ENCODE results near the gene EFCAB6.

EFCAB6 gene

DNA sequence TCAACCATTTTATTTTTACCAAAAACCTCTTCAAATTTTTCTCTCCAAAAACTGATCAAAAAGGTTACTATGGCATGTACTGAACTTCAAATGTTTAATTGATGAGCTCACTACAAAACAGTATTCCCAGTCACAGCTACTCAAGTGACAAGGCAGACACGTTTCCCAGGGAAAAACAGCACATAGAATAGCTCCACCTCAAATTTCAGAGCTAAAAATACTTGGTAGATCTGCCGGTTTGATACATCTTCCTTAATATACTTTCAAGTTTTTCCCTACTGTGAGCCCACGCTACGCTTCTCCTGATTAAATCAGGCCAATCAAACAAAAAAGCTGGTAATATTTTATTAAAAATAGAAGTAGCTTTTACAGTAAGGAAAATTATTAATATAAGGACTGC lies 100.4 kb downstream of the EFCAB6 start:
- Histone ChIP-seq H3K9me3 (ENCODE audit: insufficient read depth, low read depth, low read length) (no peaks in the 10 kb centered on the region), H3K4me1 (ENCODE audit: insufficient read depth, low read length) (peaks cover 4% of the 10 kb centered on the region; the same call in 1 of the 2 replicates), H3K4me3 (ENCODE audit: low read length) (no peak overlapping the region), H3K27me3 (ENCODE audit: insufficient read depth, low read length) (no peaks in the 10 kb centered on the region), H3K36me3 (ENCODE audit: insufficient read depth, low read depth, low read length) (no peaks in the 10 kb centered on the region), H3K27ac (ENCODE audit: low read length) (no peak overlapping the region), H3K9ac (ENCODE audit: low read depth, low read length) (no peak overlapping the region)

DNA sequence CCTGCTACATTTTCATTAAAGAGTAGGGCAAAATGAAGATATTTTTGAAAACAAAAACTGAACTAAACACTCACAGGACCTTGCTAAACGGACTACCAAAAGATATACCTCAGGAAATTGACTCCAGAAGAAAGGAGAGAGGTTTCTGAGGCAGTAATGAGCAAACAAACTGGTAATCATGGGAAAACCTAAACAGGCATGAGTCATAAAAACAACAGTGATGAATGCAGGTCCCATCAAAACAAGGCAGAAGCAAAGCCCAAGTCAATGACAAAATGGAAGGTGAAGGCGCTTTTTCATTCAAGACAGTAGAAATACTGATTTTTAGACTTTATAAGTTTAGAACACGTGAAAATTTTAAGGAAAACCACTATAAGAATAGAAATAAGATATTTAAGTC lies 104.5 kb downstream of the EFCAB6 start:
- no peaks in the 10 kb centered on the region for H3K27me3 ChIP-seq (ENCODE audit: insufficient read depth, low read length)
- H3K27ac ChIP-seq (ENCODE audit: low read length), result no peak overlapping the region
- H3K9me3 ChIP-seq (ENCODE audit: insufficient read depth, low read depth, low read length), result peaks cover 24% of the 10 kb centered on the region; the same call in 1 of the 2 replicates
- no peaks in the 10 kb centered on the region for H3K36me3 ChIP-seq (ENCODE audit: insufficient read depth, low read depth, low read length)
- H3K9ac ChIP-seq (ENCODE audit: low read depth, low read length), result no peak overlapping the region
- peaks cover 15% of the 10 kb centered on the region; the same call in 1 of the 2 replicates for H3K4me1 ChIP-seq (ENCODE audit: insufficient read depth, low read length)
- H3K4me3 ChIP-seq (ENCODE audit: low read length), result no peak overlapping the region

- no peak overlapping the region for H3K9ac ChIP-seq (ENCODE audit: low read depth, low read length)
- H3K27ac ChIP-seq (ENCODE audit: low read length), result no peak overlapping the region
- H3K4me1 ChIP-seq (ENCODE audit: insufficient read depth, low read length), result peaks cover 15% of the 10 kb centered on the region; the same call in 1 of the 2 replicates
- H3K27me3 ChIP-seq (ENCODE audit: insufficient read depth, low read length), result no peaks in the 10 kb centered on the region
- H3K4me3 ChIP-seq (ENCODE audit: low read length), result no peak overlapping the region
- no peaks in the 10 kb centered on the region for H3K36me3 ChIP-seq (ENCODE audit: insufficient read depth, low read depth, low read length)
- peaks cover 24% of the 10 kb centered on the region; the same call in 1 of the 2 replicates for H3K9me3 ChIP-seq (ENCODE audit: insufficient read depth, low read depth, low read length)
Observed at GRCh38 chr22:43706571-43707328, 105.4 kb downstream of the EFCAB6 start.

GRCh38 chr22:43706151-43706550 lies 106.0 kb downstream of the EFCAB6 start:
- Histone ChIP-seq H3K9me3 (ENCODE audit: insufficient read depth, low read depth, low read length) (peaks cover 24% of the 10 kb centered on the region; the same call in 1 of the 2 replicates), H3K27ac (ENCODE audit: low read length) (no peak overlapping the region), H3K36me3 (ENCODE audit: insufficient read depth, low read depth, low read length) (no peaks in the 10 kb centered on the region), H3K4me1 (ENCODE audit: insufficient read depth, low read length) (peaks cover 15% of the 10 kb centered on the region; the same call in 1 of the 2 replicates), H3K9ac (ENCODE audit: low read depth, low read length) (no peak overlapping the region), H3K27me3 (ENCODE audit: insufficient read depth, low read length) (no peaks in the 10 kb centered on the region), H3K4me3 (ENCODE audit: low read length) (no peak overlapping the region; the same call in 1 of the 2 replicates)

DNA sequence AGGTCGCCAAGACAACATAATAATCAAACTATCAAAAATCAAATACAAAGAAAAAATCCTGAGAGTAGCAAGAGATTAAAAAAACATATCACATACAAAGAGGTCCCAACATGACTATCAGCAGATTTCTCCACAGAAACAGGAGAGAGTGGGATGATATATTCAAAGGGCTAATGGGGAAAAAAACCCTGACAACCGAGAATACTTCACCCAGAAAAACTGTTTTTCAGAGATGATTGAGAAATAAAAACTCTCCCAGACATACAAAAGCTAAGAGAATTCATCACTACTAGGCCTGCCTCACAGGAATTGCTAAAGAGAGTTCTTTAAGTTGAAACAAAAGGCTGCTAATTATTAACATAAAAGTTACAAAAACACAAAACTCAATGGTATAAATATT lies 108.1 kb downstream of the EFCAB6 start:
- no peaks in the 10 kb centered on the region for H3K27me3 ChIP-seq (ENCODE audit: insufficient read depth, low read length)
- H3K4me1 ChIP-seq (ENCODE audit: insufficient read depth, low read length), result peaks cover 15% of the 10 kb centered on the region; the same call in 1 of the 2 replicates
- no peaks in the 10 kb centered on the region for H3K36me3 ChIP-seq (ENCODE audit: insufficient read depth, low read depth, low read length)
- no peak overlapping the region for H3K4me3 ChIP-seq (ENCODE audit: low read length)
- H3K9ac ChIP-seq (ENCODE audit: low read depth, low read length), result no peak overlapping the region
- H3K27ac ChIP-seq (ENCODE audit: low read length), result no peak overlapping the region
- peaks cover 24% of the 10 kb centered on the region; the same call in 1 of the 2 replicates for H3K9me3 ChIP-seq (ENCODE audit: insufficient read depth, low read depth, low read length)

- Histone ChIP-seq H3K27me3 (ENCODE audit: insufficient read depth, low read length) (no peaks in the 10 kb centered on the region), H3K36me3 (ENCODE audit: insufficient read depth, low read depth, low read length) (no peaks in the 10 kb centered on the region)
Observed at GRCh38 chr22:43698403-43698802, 113.7 kb downstream of the EFCAB6 start.

GRCh38 chr22:43697894-43698293 lies 114.2 kb downstream of the EFCAB6 start:
- Histone ChIP-seq H3K9me3 (ENCODE audit: insufficient read depth, low read depth, low read length) (peaks cover under 1% of the 10 kb centered on the region; the same call in 1 of the 2 replicates), H3K4me3 (ENCODE audit: low read length) (no peak overlapping the region), H3K27ac (ENCODE audit: low read length) (no peak overlapping the region), H3K27me3 (ENCODE audit: insufficient read depth, low read length) (no peaks in the 10 kb centered on the region), H3K36me3 (ENCODE audit: insufficient read depth, low read depth, low read length) (no peaks in the 10 kb centered on the region), H3K9ac (ENCODE audit: low read depth, low read length) (no peak overlapping the region), H3K4me1 (ENCODE audit: insufficient read depth, low read length) (no peaks in the 10 kb centered on the region)

More at GRCh38 chr22:43698403-43698802, 113.7 kb downstream of the EFCAB6 start:
- Histone ChIP-seq H3K9me3 (ENCODE audit: insufficient read depth, low read depth, low read length) (peaks cover 5% of the 10 kb centered on the region; the same call in 1 of the 2 replicates), H3K27ac (ENCODE audit: low read length) (no peak overlapping the region), H3K4me3 (ENCODE audit: low read length) (no peak overlapping the region), H3K4me1 (ENCODE audit: insufficient read depth, low read length) (no peaks in the 10 kb centered on the region), H3K9ac (ENCODE audit: low read depth, low read length) (no peak overlapping the region)

- Histone ChIP-seq H3K9me3 (ENCODE audit: insufficient read depth, low read depth, low read length) (no peaks in the 10 kb centered on the region), H3K9ac (ENCODE audit: low read depth, low read length) (no peak overlapping the region), H3K36me3 (ENCODE audit: insufficient read depth, low read depth, low read length) (no peaks in the 10 kb centered on the region), H3K27ac (ENCODE audit: low read length) (no peak overlapping the region), H3K27me3 (ENCODE audit: insufficient read depth, low read length) (no peaks in the 10 kb centered on the region), H3K4me3 (ENCODE audit: low read length) (no peak overlapping the region), H3K4me1 (ENCODE audit: insufficient read depth, low read length) (no peaks in the 10 kb centered on the region)
Observed at GRCh38 chr22:43693249-43693648, 118.9 kb downstream of the EFCAB6 start.

GRCh38 chr22:43689356-43689755 lies 122.7 kb downstream of the EFCAB6 start:
- H3K4me3 ChIP-seq (ENCODE audit: low read length), result no peak overlapping the region
- no peaks in the 10 kb centered on the region for H3K27me3 ChIP-seq (ENCODE audit: insufficient read depth, low read length)
- no peaks in the 10 kb centered on the region for H3K36me3 ChIP-seq (ENCODE audit: insufficient read depth, low read depth, low read length)
- H3K9ac ChIP-seq (ENCODE audit: low read depth, low read length), result no peak overlapping the region
- no peak overlapping the region for H3K27ac ChIP-seq (ENCODE audit: low read length)
- H3K4me1 ChIP-seq (ENCODE audit: insufficient read depth, low read length), result no peaks in the 10 kb centered on the region
- no peaks in the 10 kb centered on the region for H3K9me3 ChIP-seq (ENCODE audit: insufficient read depth, low read depth, low read length)

- H3K4me3 ChIP-seq (ENCODE audit: low read length), result no peak overlapping the region
- H3K27me3 ChIP-seq (ENCODE audit: insufficient read depth, low read length), result no peaks in the 10 kb centered on the region
- no peak overlapping the region for H3K27ac ChIP-seq (ENCODE audit: low read length)
Observed at GRCh38 chr22:43682851-43683250, 129.3 kb downstream of the EFCAB6 start.

DNA sequence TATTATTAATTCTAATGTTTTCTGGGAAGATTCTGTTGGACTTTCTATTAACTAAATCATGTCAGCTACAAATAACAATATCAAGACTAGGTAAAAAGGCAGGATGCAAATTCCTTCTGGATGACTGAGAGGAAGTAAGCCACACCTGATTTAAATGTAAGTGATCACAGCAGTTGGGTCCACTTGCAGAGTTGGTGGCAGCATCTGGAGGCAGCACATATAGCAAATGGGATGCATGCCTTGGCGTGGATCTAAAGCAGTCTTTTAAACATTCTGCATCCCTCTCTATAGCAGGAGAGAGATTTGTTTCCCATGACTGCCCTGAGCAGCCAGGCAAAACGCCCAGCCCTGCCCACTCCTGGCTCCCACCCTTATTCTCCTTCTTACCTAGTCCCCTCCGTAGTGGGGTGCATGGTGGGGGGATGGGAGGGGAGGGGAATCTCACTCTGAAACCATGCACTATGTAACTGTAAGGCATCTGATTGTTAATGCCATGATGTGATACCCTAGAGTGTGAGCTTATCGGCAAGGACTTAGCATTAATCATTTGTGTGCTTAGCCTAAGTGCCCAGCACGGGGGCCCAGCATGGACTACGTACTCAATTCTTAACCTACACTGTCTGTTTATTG lies 130.3 kb downstream of the EFCAB6 start:
- Histone ChIP-seq H3K36me3 (ENCODE audit: insufficient read depth, low read depth, low read length) (no peaks in the 10 kb centered on the region), H3K4me1 (ENCODE audit: insufficient read depth, low read length) (0 out of 2 replicates have a peak, but pooled peaks cover 2% of the 10 kb centered on the region), H3K9ac (ENCODE audit: low read depth, low read length) (no peak overlapping the region), H3K27me3 (ENCODE audit: insufficient read depth, low read length) (no peaks in the 10 kb centered on the region), H3K9me3 (ENCODE audit: insufficient read depth, low read depth, low read length) (no peaks in the 10 kb centered on the region), H3K27ac (ENCODE audit: low read length) (no peak overlapping the region), H3K4me3 (ENCODE audit: low read length) (0 out of 2 replicates have a peak overlapping the region, but pooled peaks have one; percentile 15)

More at GRCh38 chr22:43682851-43683250, 129.3 kb downstream of the EFCAB6 start:
- no peaks in the 10 kb centered on the region for H3K9me3 ChIP-seq (ENCODE audit: insufficient read depth, low read depth, low read length)
- H3K9ac ChIP-seq (ENCODE audit: low read depth, low read length), result no peak overlapping the region
- 0 out of 2 replicates have a peak, but pooled peaks cover 2% of the 10 kb centered on the region for H3K4me1 ChIP-seq (ENCODE audit: insufficient read depth, low read length)
- H3K36me3 ChIP-seq (ENCODE audit: insufficient read depth, low read depth, low read length), result no peaks in the 10 kb centered on the region

All from iPS-20b (cell line).